Measurements from ENCODE around the gene LAMB1. TPM values are rescaled to one million over a fixed set of nuclear protein-coding genes. Genes with fewer than 3 reads are reported as not detected.
A peak's percentile ranks its signal among the peaks of the same experiment; 100 is the strongest.
"Not testable (repeated sequence)": the region's sequence is repeated elsewhere in the genome, so short reads cannot be mapped to it uniquely, and the experiment has no call there.

LAMB1 gene
- total RNA-seq, 4 donors from 2014 or later, result 406 to 668 (median 535) TPM

- DNase-seq (ENCODE audit: low spot score), result no peak
- TF ChIP-seq CTCF (IDR thresholded peaks at IDR 0.05), result no peak
- ATAC-seq (ENCODE audit: low FRiP score), result peak; percentile 94
Measured at GRCh38 chr7:107958764-107959526, 44.0 kb downstream of the LAMB1 start.

- DNase-seq (ENCODE audit: low spot score), result no peak
- ATAC-seq (ENCODE audit: low FRiP score), result no peak
Measured at GRCh38 chr7:107957436-107957835, 45.5 kb downstream of the LAMB1 start.

GRCh38 chr7:107956950-107957349 lies 46.0 kb downstream of the LAMB1 start:
- DNase-seq (ENCODE audit: low spot score); ATAC-seq (ENCODE audit: low FRiP score): not testable (repeated sequence)

More at GRCh38 chr7:107957436-107957835, 45.5 kb downstream of the LAMB1 start:
- TF ChIP-seq CTCF (IDR thresholded peaks at IDR 0.05), result no peak

GRCh38 chr7:107955394-107955793 lies 47.6 kb downstream of the LAMB1 start:
- no peak for DNase-seq (ENCODE audit: low spot score)
- no peak for ATAC-seq (ENCODE audit: low FRiP score)
- TF ChIP-seq CTCF (IDR thresholded peaks at IDR 0.05), result no peak

- DNase-seq (ENCODE audit: low spot score) (no peak), ATAC-seq (ENCODE audit: low FRiP score) (no peak)
- no peak for TF ChIP-seq CTCF (IDR thresholded peaks at IDR 0.05)
Measured at GRCh38 chr7:107953924-107954303, 49.0 kb downstream of the LAMB1 start.

- ATAC-seq (ENCODE audit: low FRiP score), result no peak
- TF ChIP-seq CTCF (IDR thresholded peaks at IDR 0.05), result no peak
- DNase-seq (ENCODE audit: low spot score), result no peak
Measured at GRCh38 chr7:107953265-107953923, 49.6 kb downstream of the LAMB1 start.

- no peak for TF ChIP-seq CTCF (IDR thresholded peaks at IDR 0.05)
- ATAC-seq (ENCODE audit: low FRiP score) (no peak), DNase-seq (ENCODE audit: low spot score) (no peak)
Measured at GRCh38 chr7:107951896-107952295, 51.1 kb downstream of the LAMB1 start.
